ENCODE results near the gene HOXA3.

GRCh38 chr7:27177795-27178320 is 25.5 kb upstream of the HOXA3 start:
- TF ChIP-seq RARB (CRISPR knock-in tag; IDR thresholded peaks at IDR 0.05), result no peak
- TF ChIP-seq BACH2 (CRISPR knock-in tag; IDR thresholded peaks at IDR 0.05; ENCODE audit: borderline replicate concordance), result no peak
- TF ChIP-seq CSRNP3 (CRISPR knock-in tag; IDR thresholded peaks at IDR 0.05), result no peak
